GM23338 (cell line): ENCODE results near the gene RAB15. TPM values are rescaled to one million over a fixed set of nuclear protein-coding genes. Genes with fewer than 3 reads are reported as not detected.

Experiments used
- ATAC-seq: fragments of 200-7000 bp; cut with Tn5 transposase; 3 replicates; pipeline ENCODE4 v1.9.1; 2020
- DNase-seq: peaks from one replicate; pipeline ENCODE4 v3.0.0-alpha.2; 2015; ENCODE audit warnings: low spot score
- H2AFZ ChIP-seq: fragments of 200-600 bp; sonication (generic); 2 replicates; pipeline ENCODE4 v1.8.0; 2016; ENCODE audit warnings: antibody characterized with exemption, mild to moderate bottlenecking, moderate library complexity
- H3F3A ChIP-seq: fragments of 200-600 bp; sonication (generic); replicated peaks from 2 replicates; pipeline ENCODE4 v1.8.0; 2017; ENCODE audit warnings: antibody characterized with exemption, mixed run types, low read depth
- H3K27ac ChIP-seq: fragments of 200-600 bp; sonication (generic); 2 replicates; pipeline ENCODE4 v1.6.1; 2016; ENCODE audit warnings: low read depth
- H3K27me3 ChIP-seq: fragments of 200-600 bp; sonication (generic); 2 replicates; pipeline ENCODE4 v1.8.0; 2016; ENCODE audit warnings: mild to moderate bottlenecking, mixed run types, moderate library complexity; ENCODE audit not compliant: insufficient read depth
- H3K36me3 ChIP-seq: fragments of 200-600 bp; sonication (generic); 2 replicates; pipeline ENCODE4 v1.8.0; 2016; ENCODE audit warnings: mild to moderate bottlenecking; ENCODE audit not compliant: insufficient read depth
- H3K4me1 ChIP-seq: fragments of 200-600 bp; sonication (generic); 2 replicates; pipeline ENCODE4 v1.8.0; 2016; ENCODE audit warnings: mild to moderate bottlenecking, moderate library complexity; ENCODE audit not compliant: insufficient read depth
- H3K4me2 ChIP-seq: fragments of 200-600 bp; sonication (generic); 2 replicates; pipeline ENCODE4 v1.7.1; 2017; ENCODE audit warnings: mixed run types
- H3K4me3 ChIP-seq: fragments of 200-600 bp; sonication (generic); 2 replicates; pipeline ENCODE4 v1.6.1; 2016; ENCODE audit warnings: mixed run types
- H3K79me2 ChIP-seq: fragments of 200-600 bp; sonication (generic); replicated peaks from 2 replicates; pipeline ENCODE4 v1.8.0; 2017; ENCODE audit warnings: mild to moderate bottlenecking; ENCODE audit not compliant: insufficient read depth
- H3K9me2 ChIP-seq: fragments of 200-600 bp; sonication (generic); 2 replicates; pipeline ENCODE4 v1.8.0; 2017; ENCODE audit not compliant: insufficient read depth
- H4K20me1 ChIP-seq: fragments of 200-600 bp; sonication (generic); replicated peaks from 2 replicates; pipeline ENCODE4 v1.8.0; 2017; ENCODE audit warnings: mild to moderate bottlenecking; ENCODE audit not compliant: insufficient read depth
- H3K27ac Mint-ChIP-seq: 2 replicates; pipeline ENCODE4 v1.8.0; 2020; ENCODE audit warnings: inconsistent platforms, mild to moderate bottlenecking, moderate library complexity, mixed read lengths
- H3K27me3 Mint-ChIP-seq: 3 replicates; pipeline ENCODE4 v1.8.0; 2022; ENCODE audit warnings: low read depth, mild to moderate bottlenecking, moderate library complexity, mixed read lengths, inconsistent platforms; ENCODE audit not compliant: insufficient read depth, poor library complexity
- H3K36me3 Mint-ChIP-seq: 3 replicates; pipeline ENCODE4 v1.8.0; 2021; ENCODE audit warnings: low read depth, mild to moderate bottlenecking, inconsistent platforms, moderate library complexity, mixed read lengths
- H3K4me1 Mint-ChIP-seq: 3 replicates; pipeline ENCODE4 v1.8.0; 2020; ENCODE audit warnings: mild to moderate bottlenecking, inconsistent platforms, mixed read lengths
- H3K4me3 Mint-ChIP-seq: 3 replicates; pipeline ENCODE4 v1.8.0; 2021; ENCODE audit warnings: moderate library complexity, mild to moderate bottlenecking, inconsistent platforms, mixed read lengths
- H3K9me3 Mint-ChIP-seq: 3 replicates; pipeline ENCODE4 v1.8.0; 2020; ENCODE audit warnings: moderate library complexity, mild to moderate bottlenecking, inconsistent platforms, mixed read lengths
- CREB1 ChIP-seq: fragments of 250-450 bp; sonication (Bioruptor Pico); IDR thresholded peaks from 2 replicates; pipeline ENCODE4 v1.5.0; 2020; ENCODE audit warnings: low read depth, mild to moderate bottlenecking, moderate library complexity
- CTCF ChIP-seq, 2 experiments: fragments of 200-600 bp in 1 of 2; sonication (generic) in 1 of 2; conservative IDR thresholded peaks; 2 replicates each; pipeline versions ENCODE4 v1.5.1 to v1.6.1; 2016 to 2017; ENCODE audit warnings: antibody characterized with exemption in 2 of 2, low read depth in 2 of 2, mild to moderate bottlenecking in 2 of 2, moderate library complexity in 1 of 2
- EZH2 ChIP-seq: fragments of 200-600 bp; sonication (generic); IDR thresholded peaks from one replicate; pipeline ENCODE4 v1.8.0; 2017; ENCODE audit warnings: antibody characterized with exemption, mild to moderate bottlenecking, low read depth; ENCODE audit not compliant: unreplicated experiment
- EZH2phosphoT487 ChIP-seq: fragments of 200-600 bp; sonication (generic); IDR thresholded peaks from one replicate; pipeline ENCODE4 v1.8.1; 2018; ENCODE audit warnings: antibody characterized with exemption; ENCODE audit not compliant: unreplicated experiment
- JUNB ChIP-seq: IDR thresholded peaks from one replicate; pipeline ENCODE4 v1.6.1; 2016; ENCODE audit warnings: antibody characterized with exemption; ENCODE audit not compliant: unreplicated experiment
- NANOG ChIP-seq: IDR thresholded peaks from 2 replicates; pipeline ENCODE4 v1.6.1; 2016; ENCODE audit warnings: antibody characterized with exemption, borderline replicate concordance
- POLR2AphosphoS5 ChIP-seq: IDR thresholded peaks from 2 replicates; pipeline ENCODE4 v1.6.1; 2016; ENCODE audit warnings: antibody characterized with exemption, low read depth
- STAT1 ChIP-seq: IDR thresholded peaks from one replicate; pipeline ENCODE4 v1.6.1; 2016; ENCODE audit warnings: antibody characterized with exemption; ENCODE audit not compliant: unreplicated experiment
- ZNF114 ChIP-seq: fragments of 250-450 bp; sonication (Bioruptor Pico); IDR thresholded peaks from 2 replicates; pipeline ENCODE4 v1.5.0; 2020; ENCODE audit warnings: mild to moderate bottlenecking, moderate library complexity
- ZNF331 ChIP-seq: fragments of 250-450 bp; sonication (Bioruptor Pico); IDR thresholded peaks from 2 replicates; pipeline ENCODE4 v1.5.0; 2020; ENCODE audit warnings: low read depth, mild to moderate bottlenecking, moderate library complexity
- ZNF462 ChIP-seq: fragments of 250-450 bp; sonication (Bioruptor Pico); IDR thresholded peaks from 2 replicates; pipeline ENCODE4 v1.5.0; 2020; ENCODE audit warnings: mild to moderate bottlenecking, moderate library complexity
- polyA plus RNA-seq: library from polyadenylated mRNA; unstranded; fragments of >200 nt; fragmentation: Nextera tagmentation; extraction: Ambion mirVana; gene quantifications from 2 replicates; pipeline ENCODE4 v1.2.1, GENCODE V29; 2016
- total RNA-seq: library from RNA; depleted of rRNA; stranded (reverse); fragments of >200 nt; shearing (Covaris generic); gene quantifications from 2 replicates; pipeline ENCODE4 v1.2.3, GENCODE V29; 2014
- TF ChIP-seq, protein P1 (sequence below): IDR thresholded peaks from 2 replicates; pipeline ENCODE4 v1.6.1; 2016; ENCODE audit warnings: antibody characterized with exemption

The RAB15 gene
- total and polyA plus RNA-seq, 2 experiments from 2014 or later = 17.4 to 43.3 TPM

DNA sequence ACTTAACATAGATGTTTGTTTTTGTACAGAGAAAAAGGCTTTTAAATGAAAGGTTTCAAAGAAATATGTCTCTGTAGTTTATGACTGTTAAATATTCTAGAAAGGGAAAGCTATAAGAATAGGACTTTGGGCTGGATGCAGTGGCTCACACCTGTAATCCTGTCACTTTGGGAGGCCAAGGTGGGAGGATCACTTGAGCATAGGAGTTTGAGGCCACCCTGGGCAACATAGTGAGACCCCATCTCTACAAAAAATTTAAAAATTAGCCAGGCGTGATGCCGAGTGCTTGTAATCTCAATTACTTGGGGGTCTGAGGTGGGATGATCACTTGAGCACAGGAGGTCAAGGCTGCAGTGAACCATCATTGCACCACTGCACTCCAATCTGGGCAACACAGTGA is 41.0 kb downstream of the RAB15 start:
- Histone ChIP-seq H3K9me2 (no peaks in the 10 kb centered on the region), H2AFZ (no peak overlapping the region), H4K20me1 (no peaks in the 10 kb centered on the region), H3K79me2 (no peaks in the 10 kb centered on the region), H3F3A (peaks cover 3% of the 10 kb centered on the region; the same call in 1 of the 2 replicates), H3K27ac (no peak overlapping the region), H3K27me3 (no peaks in the 10 kb centered on the region), H3K36me3 (peaks cover 27% of the 10 kb centered on the region), H3K4me1 (no peaks in the 10 kb centered on the region), H3K4me2 (no peak overlapping the region), H3K4me3 (no peak overlapping the region)
- DNase-seq = no peak
- H3K27ac Mint-ChIP-seq = no peak overlapping the region
- TF ChIP-seq CREB1 (CRISPR knock-in tag) (no peak), POLR2AphosphoS5 (no peak), ZNF331 (CRISPR knock-in tag) (no peak)
- H3K27me3 Mint-ChIP-seq = peaks cover 1% of the 10 kb centered on the region
- peaks cover 13% of the 10 kb centered on the region; the same call in 2 of the 3 replicates for H3K36me3 Mint-ChIP-seq
- no peaks in the 10 kb centered on the region for H3K9me3 Mint-ChIP-seq
- no peak overlapping the region for H3K4me3 Mint-ChIP-seq
- ATAC-seq = no peak
- H3K4me1 Mint-ChIP-seq = no peaks in the 10 kb centered on the region

DNA sequence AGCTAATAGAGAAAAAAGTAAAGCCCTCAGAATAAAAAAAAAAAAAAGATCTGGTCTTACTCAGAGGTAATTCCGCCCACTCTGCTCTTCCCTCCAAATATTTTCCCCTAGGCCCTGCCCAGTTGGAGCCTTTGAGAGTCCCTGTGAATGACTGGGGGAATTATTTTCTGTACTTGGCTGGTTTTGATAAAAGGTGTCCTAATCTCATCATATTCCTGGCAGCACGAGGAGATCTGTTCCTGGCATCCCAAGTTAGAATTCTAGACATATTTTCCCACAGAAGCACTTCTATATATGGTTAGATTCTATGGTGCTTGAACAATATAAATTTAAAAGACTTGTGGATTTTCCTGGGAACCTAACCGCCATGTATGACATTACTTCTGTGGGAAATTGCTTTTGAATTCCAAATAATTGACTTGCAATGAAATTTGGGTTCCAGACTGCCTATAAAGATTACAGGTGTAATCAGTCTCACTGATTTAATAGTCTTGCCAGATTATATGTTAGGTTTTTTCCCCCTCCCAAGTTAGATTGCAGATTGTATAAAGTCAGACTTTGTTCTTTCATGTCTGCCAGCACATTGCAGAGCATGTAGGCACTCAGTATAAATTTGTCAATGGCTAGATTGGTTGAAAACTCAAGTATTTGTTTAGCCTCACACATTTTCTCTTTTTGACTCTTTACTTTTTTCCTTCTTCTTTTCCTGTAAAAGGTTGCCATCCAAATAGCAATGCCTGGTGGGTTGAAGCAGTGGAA is 41.9 kb downstream of the RAB15 start:
- peaks cover 32% of the 10 kb centered on the region for H3K36me3 ChIP-seq
- H4K20me1 ChIP-seq = no peaks in the 10 kb centered on the region
- peaks cover 3% of the 10 kb centered on the region; the same call in 1 of the 2 replicates for H3F3A ChIP-seq
- Mint-ChIP-seq H3K27ac (no peak overlapping the region), H3K36me3 (peaks cover 18% of the 10 kb centered on the region; the same call in 2 of the 3 replicates), H3K4me1 (no peaks in the 10 kb centered on the region), H3K9me3 (no peaks in the 10 kb centered on the region), H3K27me3 (no peaks in the 10 kb centered on the region), H3K4me3 (no peak overlapping the region)
- H3K4me2 ChIP-seq = no peak overlapping the region
- H3K79me2 ChIP-seq = no peaks in the 10 kb centered on the region
- no peaks in the 10 kb centered on the region for H3K4me1 ChIP-seq
- no peak overlapping the region for H3K4me3 ChIP-seq
- no peak overlapping the region for H2AFZ ChIP-seq
- H3K27me3 ChIP-seq = no peaks in the 10 kb centered on the region
- ATAC-seq = no peak
- no peaks in the 10 kb centered on the region for H3K9me2 ChIP-seq
- no peak overlapping the region for H3K27ac ChIP-seq
- no peak for DNase-seq
- no peak for TF ChIP-seq CTCF (conservative IDR thresholded peaks at IDR 0.05; ENCODE audit: low read depth in 2 of 2)
- TF ChIP-seq NANOG = no peak
- TF ChIP-seq EZH2 = no peak
- no peak for TF ChIP-seq JUNB
- no peak for TF ChIP-seq POLR2AphosphoS5
- no peak for TF ChIP-seq ZNF114 (CRISPR knock-in tag)
- no peak for TF ChIP-seq ZNF331 (CRISPR knock-in tag)
- TF ChIP-seq, protein P1, sequence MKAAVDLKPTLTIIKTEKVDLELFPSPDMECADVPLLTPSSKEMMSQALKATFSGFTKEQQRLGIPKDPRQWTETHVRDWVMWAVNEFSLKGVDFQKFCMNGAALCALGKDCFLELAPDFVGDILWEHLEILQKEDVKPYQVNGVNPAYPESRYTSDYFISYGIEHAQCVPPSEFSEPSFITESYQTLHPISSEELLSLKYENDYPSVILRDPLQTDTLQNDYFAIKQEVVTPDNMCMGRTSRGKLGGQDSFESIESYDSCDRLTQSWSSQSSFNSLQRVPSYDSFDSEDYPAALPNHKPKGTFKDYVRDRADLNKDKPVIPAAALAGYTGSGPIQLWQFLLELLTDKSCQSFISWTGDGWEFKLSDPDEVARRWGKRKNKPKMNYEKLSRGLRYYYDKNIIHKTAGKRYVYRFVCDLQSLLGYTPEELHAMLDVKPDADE = no peak
- TF ChIP-seq CREB1 (CRISPR knock-in tag) = no peak
- TF ChIP-seq EZH2phosphoT487 = no peak
- no peak for TF ChIP-seq ZNF462 (CRISPR knock-in tag)
- TF ChIP-seq STAT1 = no peak
